Right lobe of liver (tissue), 4 donors: ENCODE measurements around the gene ZNF672.

Experiments
- CTCF ChIP-seq, 4 donors: fragments of 200-600 bp in 3 of 4; fragments of 450-650 bp in 1 of 4; IDR thresholded peaks; one replicate each; pipeline versions ENCODE4 v1.5.1 to v1.8.0; 2016 to 2022; ENCODE audit warnings: antibody characterized with exemption in 4 of 4, mild to moderate bottlenecking in 2 of 4
- POLR2A ChIP-seq: fragments of 450-650 bp; IDR thresholded peaks from one replicate; pipeline ENCODE4 v1.6.1; 2017; ENCODE audit warnings: antibody characterized with exemption, mild to moderate bottlenecking
- donor health status: DM: no; HTN: no; CAD: no.
- donor health status: DM: no; HTN: no; CAD: no.
- donor health status: DM: no; HTN: yes; CAD: no.

GRCh38 chr1:248897412-248898337, 59.7 kb downstream of the ZNF672 start:
- TF ChIP-seq CTCF (IDR thresholded peaks at IDR 0.05) (no peak), POLR2A (no peak)
